ENCODE measurements around the gene SNX21.

Gene SNX21

DNA sequence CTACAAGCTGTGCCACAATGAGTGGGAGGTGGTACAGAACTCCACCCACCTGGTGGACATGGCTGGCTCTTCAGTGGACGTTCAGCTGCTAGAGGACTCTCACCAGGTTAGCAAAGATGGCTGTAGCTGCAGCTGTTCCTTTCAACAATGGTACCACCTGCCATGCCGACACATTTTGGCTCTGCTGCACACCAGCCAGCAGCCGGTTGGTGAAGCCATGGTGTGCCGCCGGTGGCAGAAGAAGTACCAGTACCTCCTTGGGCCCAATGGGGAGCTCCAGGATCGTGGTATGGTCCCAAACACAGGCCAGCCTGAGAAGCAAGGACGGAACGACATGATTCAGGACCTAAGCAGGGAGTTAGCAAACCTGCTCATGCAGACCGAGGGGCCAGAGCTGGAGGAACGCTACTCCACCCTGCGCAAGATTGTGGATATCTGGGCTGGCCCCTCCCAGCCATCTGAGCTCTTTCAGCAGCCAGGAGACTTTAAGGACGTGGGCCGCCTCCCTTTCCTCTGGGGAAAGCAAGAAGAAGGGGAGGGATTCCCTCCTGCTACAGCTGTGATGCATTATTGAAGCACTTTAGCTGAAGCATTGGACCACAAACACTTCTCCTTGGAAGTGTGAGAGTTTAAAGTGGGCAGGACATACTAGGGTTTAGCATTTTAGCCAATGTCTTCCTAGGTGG is 44.6 kb downstream of the SNX21 start:
- in situ Hi-C loops (cut with MboI; ENCODE audit: low sequenced_read_pairs), result no loop called here

- in situ Hi-C loops (cut with MboI; ENCODE audit: low sequenced_read_pairs), result no loop called here
Observed at GRCh38 chr20:45880988-45881788, 47.6 kb downstream of the SNX21 start, which contains the start of gene ZSWIM1. Gene ZSWIM1 (plus strand): TSS chr20:45881227. CDS start chr20:45882593, 1,366 bp downstream.

DNA sequence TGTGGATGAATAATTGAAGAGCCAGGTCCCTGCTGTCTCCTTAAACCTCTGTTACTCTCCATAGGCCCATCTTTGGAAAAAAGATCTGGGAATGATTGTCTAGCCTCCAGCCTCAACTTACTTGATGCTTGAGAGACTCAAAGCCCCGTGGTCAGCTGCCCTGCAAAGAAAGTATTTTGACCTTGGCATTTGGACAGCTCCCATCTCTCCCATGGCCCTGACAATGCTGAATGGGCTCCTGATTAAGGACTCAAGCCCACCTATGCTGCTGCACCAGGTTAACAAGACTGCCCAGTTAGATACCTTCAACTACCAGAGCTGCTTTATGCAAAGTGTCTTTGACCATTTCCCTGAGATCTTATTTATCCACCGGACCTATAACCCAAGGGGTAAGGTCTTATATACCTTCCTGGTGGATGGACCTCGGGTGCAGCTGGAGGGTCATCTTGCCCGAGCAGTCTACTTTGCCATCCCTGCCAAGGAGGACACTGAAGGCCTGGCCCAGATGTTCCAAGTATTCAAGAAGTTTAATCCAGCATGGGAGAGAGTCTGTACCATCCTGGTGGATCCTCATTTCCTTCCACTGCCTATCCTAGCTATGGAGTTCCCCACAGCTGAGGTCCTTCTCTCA is 49.0 kb downstream of the SNX21 start:
- in situ Hi-C loops (cut with MboI; ENCODE audit: low sequenced_read_pairs), result no loop called here

- in situ Hi-C loops (cut with MboI; ENCODE audit: low sequenced_read_pairs), result no loop called here
Observed at GRCh38 chr20:45883100-45883469, 49.5 kb downstream of the SNX21 start.

GRCh38 chr20:45886590-45887345 is 53.2 kb downstream of the SNX21 start:
- in situ Hi-C loops (cut with MboI; ENCODE audit: low sequenced_read_pairs), result no loop called here

GRCh38 chr20:45887346-45887715 is 53.7 kb downstream of the SNX21 start, which contains the start of gene SPATA25:
Gene SPATA25 (minus strand): TSS chr20:45887622. CDS start chr20:45887590, 32 bp downstream.
- in situ Hi-C loops (cut with MboI; ENCODE audit: low sequenced_read_pairs), result no loop called here

DNA sequence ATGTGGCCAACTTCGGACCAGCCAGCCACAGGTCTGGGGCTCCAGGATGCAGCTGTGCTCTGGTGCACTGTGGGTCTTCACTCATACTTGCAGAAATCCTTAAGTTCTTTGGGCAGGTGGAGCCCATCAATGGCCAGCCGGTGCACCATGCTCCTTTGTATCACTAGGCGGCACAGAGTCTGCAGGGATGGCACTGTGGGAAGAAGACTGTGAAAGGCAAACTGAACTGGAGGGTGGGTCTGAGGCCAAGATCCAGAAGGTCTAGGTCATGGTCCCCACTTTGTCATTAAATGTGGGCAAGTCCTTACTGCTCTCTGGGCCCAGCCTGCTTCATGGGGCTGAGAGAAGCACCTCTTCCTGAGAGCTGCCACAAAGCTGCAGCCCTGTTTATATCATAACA is 55.1 kb downstream of the SNX21 start:
- in situ Hi-C loops (cut with MboI; ENCODE audit: low sequenced_read_pairs), result no loop called here

- in situ Hi-C loops (cut with MboI; ENCODE audit: low sequenced_read_pairs), result no loop called here
Observed at GRCh38 chr20:45890077-45890984, 56.7 kb downstream of the SNX21 start.

DNA sequence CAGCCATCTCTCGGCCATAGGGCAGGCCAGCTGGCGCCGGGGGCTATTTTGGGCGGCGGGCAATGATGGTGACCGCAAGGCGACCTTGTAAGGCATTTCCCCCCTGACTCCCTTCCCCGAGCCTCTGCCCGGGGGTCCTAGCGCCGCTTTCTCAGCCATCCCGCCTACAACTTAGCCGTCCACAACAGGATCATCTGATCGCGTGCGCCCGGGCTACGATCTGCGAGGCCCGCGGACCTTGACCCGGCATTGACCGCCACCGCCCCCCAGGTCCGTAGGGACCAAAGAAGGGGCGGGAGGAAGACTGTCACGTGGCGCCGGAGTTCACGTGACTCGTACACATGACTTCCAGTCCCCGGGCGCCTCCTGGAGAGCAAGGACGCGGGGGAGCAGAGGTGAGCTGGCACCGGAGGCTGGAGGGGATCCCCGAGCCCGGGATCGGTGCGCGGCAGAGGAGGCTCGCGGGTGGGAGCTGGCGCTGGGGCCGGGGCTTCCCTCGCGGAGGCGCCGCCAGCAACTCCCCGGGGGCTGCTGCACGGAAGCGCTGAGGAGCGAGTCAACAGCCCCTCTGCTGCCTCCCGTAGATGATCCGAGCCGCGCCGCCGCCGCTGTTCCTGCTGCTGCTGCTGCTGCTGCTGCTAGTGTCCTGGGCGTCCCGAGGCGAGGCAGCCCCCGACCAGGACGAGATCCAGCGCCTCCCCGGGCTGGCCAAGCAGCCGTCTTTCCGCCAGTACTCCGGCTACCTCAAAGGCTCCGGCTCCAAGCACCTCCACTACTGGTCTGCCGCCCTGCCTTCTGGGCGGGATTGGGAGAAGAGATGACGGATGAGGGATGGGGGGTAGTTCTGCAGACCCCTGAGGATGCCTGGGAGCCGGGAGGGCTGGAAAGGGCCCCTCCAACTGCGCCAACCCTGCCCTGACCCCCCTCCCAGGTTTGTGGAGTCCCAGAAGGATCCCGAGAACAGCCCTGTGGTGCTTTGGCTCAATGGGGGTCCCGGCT is 57.7 kb downstream of the SNX21 start, which contains the start of the genes CTSA and NEURL2:
TSS of gene CTSA (plus strand) at position 351 of the 999 bp plus-strand sequence. CDS start at position 585, 234 bp downstream.
TSS of gene NEURL2 (minus strand) at position 224 of the 999 bp plus-strand sequence. CDS start at position 7, 217 bp downstream.
- in situ Hi-C loops (cut with MboI; ENCODE audit: low sequenced_read_pairs), result no loop called here

GRCh38 chr20:45892049-45892825 is 58.6 kb downstream of the SNX21 start:
- in situ Hi-C loops (cut with MboI; ENCODE audit: low sequenced_read_pairs), result no loop called here
